ENCODE measurements around the gene LGMN. TPM values are rescaled to one million over a fixed set of nuclear protein-coding genes. Genes with fewer than 3 reads are reported as not detected.

Gene LGMN
- total and polyA plus RNA-seq, 2 experiments from 2014 or later: 98.8 to 129 TPM

- WGBS, 2 experiments (ENCODE audit: low coverage in 1 of 2, low lambda C conversion rate in 2 of 2, missing lambda C conversion rate in 2 of 2): 88 to 90% methylated on average over 4 of the region's 4 CpGs
- Histone ChIP-seq H3K27me3 (replicated peaks; ENCODE audit: insufficient read depth) (no peaks in the 10 kb centered on the region), H3K27ac (no peak overlapping the region; the same call in 1 of the 2 replicates), H4K20me1 (ENCODE audit: insufficient read depth) (no peaks in the 10 kb centered on the region), H3K4me2 (ENCODE audit: unreplicated experiment) (peak overlapping the region; percentile 77), H3F3A (ENCODE audit: insufficient read depth) (0 out of 2 replicates have a peak, but pooled peaks cover 9% of the 10 kb centered on the region), H3K4me3 (no peak overlapping the region), H3K79me2 (ENCODE audit: insufficient read depth) (peaks cover 35% of the 10 kb centered on the region), H2AFZ (peak overlapping the region; percentile 92), H3K9ac (peak overlapping the region; percentile 76; the same call in 1 of the 2 replicates), H3K4me1 (ENCODE audit: insufficient read depth) (peaks cover 23% of the 10 kb centered on the region), H3K9me2 (ENCODE audit: insufficient read depth) (no peaks in the 10 kb centered on the region), H3K36me3 (ENCODE audit: low read depth) (0 out of 2 replicates have a peak, but pooled peaks cover under 1% of the 10 kb centered on the region), H3K9me3 (ENCODE audit: low read depth) (no peaks in the 10 kb centered on the region)
- TF ChIP-seq EZH2phosphoT487 (IDR thresholded peaks at IDR 0.05; ENCODE audit: insufficient read depth, low read depth) (no peak), EZH2 (IDR thresholded peaks at IDR 0.05; ENCODE audit: insufficient read depth, poor library complexity, severe bottlenecking) (no peak)
- peak; percentile 40 for DNase-seq
- in situ Hi-C loops (cut with MboI): loop anchor here (25.0 kb wide), 1 partner anchor 656 kb away; no protein-coding TSS in a partner anchor
Measured at GRCh38 chr14:92792885-92793284, 44.5 kb upstream of the LGMN start.

DNA sequence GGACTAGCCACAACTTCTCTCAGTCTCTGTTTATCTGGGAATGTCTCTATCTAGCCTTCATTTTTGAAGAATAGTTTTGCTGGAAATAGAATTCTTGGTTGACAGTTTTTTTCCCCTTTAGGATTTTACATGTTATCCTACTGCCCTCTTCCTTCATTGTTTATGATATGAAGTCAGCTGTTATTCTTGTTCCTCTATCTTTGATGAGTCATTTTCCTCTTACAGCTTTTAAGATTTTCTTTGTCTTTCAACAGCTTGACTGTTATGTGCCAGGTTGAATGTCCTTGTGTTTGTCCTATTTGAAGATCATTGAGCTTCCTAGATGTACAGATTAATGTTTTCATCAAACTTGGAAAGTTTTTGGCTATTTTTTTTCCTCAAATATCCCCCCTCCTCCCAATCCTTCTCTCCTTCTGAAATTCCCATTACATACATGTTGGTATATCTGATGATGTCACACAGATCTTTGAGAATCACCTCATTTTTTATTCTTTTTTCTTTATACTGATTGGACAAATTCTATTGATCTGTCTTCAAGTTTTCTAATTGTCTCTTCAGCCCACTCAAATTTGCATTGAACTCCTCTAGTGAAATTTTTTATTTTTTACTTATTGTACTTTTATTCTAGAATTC, 41.1 kb upstream of the LGMN start:
- H3K27ac ChIP-seq: no peak overlapping the region
- no peak overlapping the region for H3K4me2 ChIP-seq (ENCODE audit: unreplicated experiment)
- H4K20me1 ChIP-seq (ENCODE audit: insufficient read depth): no peaks in the 10 kb centered on the region
- no peak overlapping the region for H3K9ac ChIP-seq
- H3K9me2 ChIP-seq (ENCODE audit: insufficient read depth): no peaks in the 10 kb centered on the region
- no peaks in the 10 kb centered on the region for H3K9me3 ChIP-seq (ENCODE audit: low read depth)
- H3K36me3 ChIP-seq (ENCODE audit: low read depth): no peaks in the 10 kb centered on the region
- H2AFZ ChIP-seq: no peak overlapping the region
- peaks cover 22% of the 10 kb centered on the region for H3F3A ChIP-seq (ENCODE audit: insufficient read depth)
- peak; percentile 39 for DNase-seq
- TF ChIP-seq EZH2phosphoT487 (IDR thresholded peaks at IDR 0.05; ENCODE audit: insufficient read depth, low read depth) (no peak), EZH2 (IDR thresholded peaks at IDR 0.05; ENCODE audit: insufficient read depth, poor library complexity, severe bottlenecking) (no peak)
- no peak overlapping the region for H3K4me3 ChIP-seq
- peaks cover 17% of the 10 kb centered on the region for H3K4me1 ChIP-seq (ENCODE audit: insufficient read depth)
- H3K79me2 ChIP-seq (ENCODE audit: insufficient read depth): peaks cover 4% of the 10 kb centered on the region
- no peaks in the 10 kb centered on the region for H3K27me3 ChIP-seq (replicated peaks; ENCODE audit: insufficient read depth)
- in situ Hi-C loops (cut with MboI): loop anchor here (25.0 kb wide), 1 partner anchor 652 kb away; no protein-coding TSS in a partner anchor

DNA sequence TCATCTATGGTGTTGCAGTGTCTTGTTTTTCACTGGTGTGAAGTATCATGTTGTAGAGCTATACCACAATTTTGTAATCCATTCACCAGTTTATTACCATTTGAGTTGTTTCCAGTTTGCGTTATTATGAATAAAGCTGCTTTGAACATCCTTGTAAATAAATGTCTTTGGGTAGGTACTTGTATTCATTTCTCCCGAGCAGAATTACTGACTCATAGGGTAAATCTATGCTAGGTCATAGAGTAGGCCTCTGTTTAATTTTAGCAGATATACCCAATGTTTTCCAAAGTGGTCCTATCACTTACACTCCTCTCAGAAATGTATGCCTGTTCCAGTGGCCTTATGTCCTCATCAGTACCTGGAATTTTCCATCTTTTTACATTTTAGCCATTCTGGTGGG, 39.1 kb upstream of the LGMN start:
- Histone ChIP-seq H3K4me2 (ENCODE audit: unreplicated experiment) (no peak overlapping the region), H3K27me3 (replicated peaks; ENCODE audit: insufficient read depth) (no peaks in the 10 kb centered on the region), H2AFZ (no peak overlapping the region), H3K27ac (no peak overlapping the region), H3K4me3 (no peak overlapping the region), H4K20me1 (ENCODE audit: insufficient read depth) (no peaks in the 10 kb centered on the region), H3K9me3 (ENCODE audit: low read depth) (no peaks in the 10 kb centered on the region), H3K79me2 (ENCODE audit: insufficient read depth) (no peaks in the 10 kb centered on the region), H3K4me1 (ENCODE audit: insufficient read depth) (peaks cover 8% of the 10 kb centered on the region), H3K9me2 (ENCODE audit: insufficient read depth) (no peaks in the 10 kb centered on the region), H3K9ac (no peak overlapping the region), H3F3A (ENCODE audit: insufficient read depth) (peaks cover 14% of the 10 kb centered on the region), H3K36me3 (ENCODE audit: low read depth) (no peaks in the 10 kb centered on the region)
- DNase-seq: no peak
- in situ Hi-C loops (cut with MboI): loop anchor here (25.0 kb wide), 1 partner anchor 650 kb away; no protein-coding TSS in a partner anchor
- 89 to 90% methylated on average over 2 of the region's 2 CpGs for WGBS, 2 experiments (ENCODE audit: low coverage in 1 of 2, low lambda C conversion rate in 2 of 2, missing lambda C conversion rate in 2 of 2)
- TF ChIP-seq EZH2phosphoT487 (IDR thresholded peaks at IDR 0.05; ENCODE audit: insufficient read depth, low read depth) (no peak), EZH2 (IDR thresholded peaks at IDR 0.05; ENCODE audit: insufficient read depth, poor library complexity, severe bottlenecking) (no peak)

GRCh38 chr14:92786427-92786756, 38.0 kb upstream of the LGMN start:
- H3K4me2 ChIP-seq (ENCODE audit: unreplicated experiment): peak overlapping the region; percentile 51
- H3K36me3 ChIP-seq (ENCODE audit: low read depth): no peaks in the 10 kb centered on the region
- in situ Hi-C loops (cut with MboI): loop anchor here (25.0 kb wide), 1 partner anchor 649 kb away; no protein-coding TSS in a partner anchor
- 96 to 100% methylated on average over 1 of the region's 1 CpG for WGBS, 2 experiments (ENCODE audit: low coverage in 1 of 2, low lambda C conversion rate in 2 of 2, missing lambda C conversion rate in 2 of 2)
- no peaks in the 10 kb centered on the region for H4K20me1 ChIP-seq (ENCODE audit: insufficient read depth)
- peak overlapping the region; percentile 50 for H2AFZ ChIP-seq
- DNase-seq: no peak
- H3K4me1 ChIP-seq (ENCODE audit: insufficient read depth): peaks cover 8% of the 10 kb centered on the region
- peaks cover 14% of the 10 kb centered on the region for H3F3A ChIP-seq (ENCODE audit: insufficient read depth)
- no peak for TF ChIP-seq EZH2phosphoT487 (IDR thresholded peaks at IDR 0.05; ENCODE audit: insufficient read depth, low read depth)
- no peak for TF ChIP-seq EZH2 (IDR thresholded peaks at IDR 0.05; ENCODE audit: insufficient read depth, poor library complexity, severe bottlenecking)
- no peaks in the 10 kb centered on the region for H3K9me2 ChIP-seq (ENCODE audit: insufficient read depth)
- H3K4me3 ChIP-seq: no peak overlapping the region
- no peaks in the 10 kb centered on the region for H3K79me2 ChIP-seq (ENCODE audit: insufficient read depth)
- H3K27me3 ChIP-seq (replicated peaks; ENCODE audit: insufficient read depth): no peaks in the 10 kb centered on the region
- peak overlapping the region; percentile 81 for H3K27ac ChIP-seq
- H3K9ac ChIP-seq: peak overlapping the region; percentile 58
- H3K9me3 ChIP-seq (ENCODE audit: low read depth): no peaks in the 10 kb centered on the region

Measured in GM23248 (cell line).